GM20000 (cell line): ENCODE results near the gene OR2J3.

ENCODE experiments used
- DNase-seq: peaks from one replicate; pipeline ENCODE4 v3.0.0; 2012; ENCODE audit warnings: low spot score
- CTCF ChIP-seq: IDR thresholded peaks from 2 replicates; pipeline ENCODE4 v1.5.1; 2012; ENCODE audit warnings: mild to moderate bottlenecking, control low read depth; ENCODE audit errors: extremely low read depth, missing control alignments

The OR2J3 gene

GRCh38 chr6:29107758-29108157 is at the start of gene OR2J3:
TSS of gene OR2J3 (plus strand) at chr6:29108058. CDS start at chr6:29111891, 3,833 bp downstream.
- no peak for TF ChIP-seq CTCF

GRCh38 chr6:29071831-29072723 is 35.8 kb upstream of the OR2J3 start:
- TF ChIP-seq CTCF, result peak; percentile 10
- peak; percentile 16 for DNase-seq

More at GRCh38 chr6:29107758-29108157, at the start of gene OR2J3:
- no peak for DNase-seq

GRCh38 chr6:29079203-29079602 is 28.7 kb upstream of the OR2J3 start:
- no peak for TF ChIP-seq CTCF
- no peak for DNase-seq

- DNase-seq, result no peak
- no peak for TF ChIP-seq CTCF
These were observed 26.5 kb upstream of the OR2J3 start for GRCh38 chr6:29081312-29081711.

- no peak for TF ChIP-seq CTCF
- no peak for DNase-seq
These were observed 25.4 kb upstream of the OR2J3 start for GRCh38 chr6:29082457-29082856.

- DNase-seq, result no peak
- TF ChIP-seq CTCF, result no peak
These were observed 20.6 kb upstream of the OR2J3 start, which contains the start of gene OR2B3 for GRCh38 chr6:29087213-29087612. TSS of gene OR2B3 (minus strand) at chr6:29087313. CDS start at chr6:29087248, 65 bp downstream.

GRCh38 chr6:29092957-29093356 is 14.9 kb upstream of the OR2J3 start:
- DNase-seq, result no peak
- TF ChIP-seq CTCF, result no peak
